ENCODE data around the gene RBM42. TPM values are rescaled to one million over a fixed set of nuclear protein-coding genes. Genes with fewer than 3 reads are reported as not detected.
"Not testable (repeated sequence)": the region's sequence is repeated elsewhere in the genome, so short reads cannot be mapped to it uniquely, and the experiment has no call there.

The RBM42 gene
- total RNA-seq, 5 donors from 2014 or later (not counting 1 experiment from before 2014, with no cell fraction given), result 37.6 to 74.0 (median 68.4) TPM

DNA sequence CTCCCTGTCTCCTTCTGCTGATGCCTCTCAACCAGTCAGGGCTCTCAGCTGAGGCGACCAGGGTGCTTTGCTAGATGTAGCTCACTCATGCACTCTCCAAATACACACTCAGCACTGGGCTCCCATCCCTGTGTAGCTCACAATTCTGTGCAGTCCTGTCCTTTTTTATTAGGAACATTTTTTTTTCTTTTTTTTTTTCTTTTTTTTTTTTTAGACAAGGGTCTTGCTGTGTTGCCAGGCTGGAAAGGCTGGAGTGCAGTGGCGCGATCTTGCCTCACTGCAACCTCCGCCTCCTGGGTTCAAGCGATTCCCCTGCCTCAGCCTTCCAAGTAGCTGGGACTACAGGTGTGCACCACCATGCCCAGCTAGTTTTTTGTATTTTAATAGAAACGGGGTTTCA lies 26.0 kb downstream of the RBM42 start:
- POLR2A ChIA-PET, result interaction anchor here in 1 of 2 donors (0.6 kb wide), 1 partner anchor 597 kb away, joined by 4 read pairs; no protein-coding TSS in a partner anchor
- H3K36me3 Mint-ChIP-seq, result peaks cover 34% of the 10 kb centered on the region
- peaks cover 10 to 70% of the 10 kb centered on the region in 2 donors for H3K36me3 ChIP-seq (ENCODE audit: control insufficient read depth in 2 of 2, extremely low read depth in 1 of 2, insufficient read depth in 1 of 2, low read length in 1 of 2)

DNA sequence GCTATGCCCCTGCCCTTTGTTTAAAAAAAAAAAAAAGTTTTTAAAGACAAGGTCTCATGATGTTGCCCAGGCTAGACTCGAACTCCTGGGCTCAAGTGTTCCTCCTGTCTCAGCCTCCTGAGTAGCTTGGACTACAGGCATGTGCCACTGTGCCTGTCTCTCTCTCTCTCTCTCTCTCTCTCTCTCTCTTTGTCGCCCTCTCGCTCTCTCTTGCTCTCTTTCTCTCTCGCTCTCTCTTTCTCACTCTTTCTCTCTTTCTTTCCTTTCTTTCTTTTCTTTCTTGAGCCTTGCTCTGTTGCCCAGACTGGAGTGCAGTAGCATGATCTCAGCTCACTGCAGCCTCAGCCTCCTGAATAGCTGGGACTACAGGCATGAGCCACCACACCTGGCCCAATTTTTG lies 26.8 kb downstream of the RBM42 start:
- no peaks in the 10 kb centered on the region for H3K27me3 Mint-ChIP-seq
- ChIA-PET POLR2A (interaction anchor here in 1 of 2 donors (0.6 kb wide), 1 partner anchor 598 kb away, joined by 4 read pairs; no protein-coding TSS in a partner anchor), CTCF (interaction anchor here in 1 of 2 donors (0.7 kb wide), 2 partner anchors 21 to 42 kb away, joined by 3 to 6 read pairs; no protein-coding TSS in a partner anchor)
- no peak overlapping the region for H3K4me3 Mint-ChIP-seq
- 100% methylated on average over 4 of the region's 4 CpGs for WGBS (ENCODE audit: insufficient coverage)
- H3K4me1 Mint-ChIP-seq, result peaks cover 23 to 26% (median 23%) of the 10 kb centered on the region in 3 donors
- Histone ChIP-seq H3K4me1 (ENCODE audit: control insufficient read depth in 1 of 2, extremely low read depth in 1 of 2, insufficient read depth in 2 of 2, low read length in 2 of 2) (peaks cover 0 to 10% of the 10 kb centered on the region in 2 experiments), H3K27me3 (replicated peaks in 1 of 2; ENCODE audit: control insufficient read depth in 2 of 2, extremely low read depth in 1 of 2, insufficient read depth in 2 of 2, low read length in 1 of 2) (no peaks in the 10 kb centered on the region), H3K27ac (ENCODE audit: low read length) (no peak overlapping the region), H3K9me3 (no peaks in the 10 kb centered on the region), H3K36me3 (ENCODE audit: control insufficient read depth in 2 of 2, extremely low read depth in 1 of 2, insufficient read depth in 1 of 2, low read length in 1 of 2) (peaks cover 14 to 77% of the 10 kb centered on the region in 2 donors), H3K4me3 (ENCODE audit: control insufficient read depth in 1 of 2, extremely low read depth in 1 of 2, low read length in 1 of 2) (no peak overlapping the region)
- no peak overlapping the region for H3K27ac Mint-ChIP-seq
- DNase-seq, result no peak
- H3K9me3 Mint-ChIP-seq, result no peaks in the 10 kb centered on the region
- ATAC-seq (replicated peaks in 1 of 4), result no peak
- peaks cover 36% of the 10 kb centered on the region for H3K36me3 Mint-ChIP-seq

More for the DNA sequence above, 26.0 kb downstream of the RBM42 start:
- not testable (repeated sequence) for H3K9me3 ChIP-seq; H3K27ac ChIP-seq (ENCODE audit: low read length); H3K27me3 Mint-ChIP-seq; DNase-seq; ATAC-seq (replicated peaks in 1 of 4); H3K4me3 ChIP-seq (ENCODE audit: control insufficient read depth in 1 of 2, extremely low read depth in 1 of 2, low read length in 1 of 2); H3K27me3 ChIP-seq (replicated peaks in 1 of 2; ENCODE audit: control insufficient read depth in 2 of 2, extremely low read depth in 1 of 2, insufficient read depth in 2 of 2, low read length in 1 of 2); H3K27ac Mint-ChIP-seq; H3K9me3 Mint-ChIP-seq; H3K4me3 Mint-ChIP-seq
- WGBS (ENCODE audit: insufficient coverage), result 98% methylated on average over 5 of the region's 6 CpGs
- CTCF ChIA-PET, result interaction anchor here (0.6 to 0.7 kb wide), 2 partner anchors 43 to 318 kb away, joined by 3 read pairs; no protein-coding TSS in a partner anchor
- peaks cover 27 to 30% (median 29%) of the 10 kb centered on the region in 3 donors for H3K4me1 Mint-ChIP-seq
- peaks cover 0 to 17% of the 10 kb centered on the region in 2 experiments for H3K4me1 ChIP-seq (ENCODE audit: control insufficient read depth in 1 of 2, extremely low read depth in 1 of 2, insufficient read depth in 2 of 2, low read length in 2 of 2)

DNA sequence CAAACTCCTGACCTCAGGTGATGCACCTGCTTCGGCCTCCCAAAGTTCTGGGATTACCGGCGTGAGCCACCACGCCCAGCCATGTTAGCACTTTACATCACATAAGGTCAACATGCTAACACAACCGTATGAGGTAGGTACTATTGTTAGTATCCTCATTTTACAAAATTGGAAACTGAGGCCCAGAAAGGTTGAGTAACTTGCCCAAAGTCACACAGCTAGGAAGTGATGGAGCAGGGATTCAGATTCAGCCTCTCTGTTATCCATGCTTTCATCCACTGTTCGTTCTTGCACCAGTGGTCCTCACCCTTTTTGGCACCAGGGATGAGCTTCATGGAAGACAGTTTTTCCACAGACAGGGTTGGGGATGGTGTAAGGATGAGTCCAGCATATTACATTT lies 27.9 kb downstream of the RBM42 start:
- H3K9me3 Mint-ChIP-seq, result no peaks in the 10 kb centered on the region
- peaks cover 37% of the 10 kb centered on the region for H3K36me3 Mint-ChIP-seq
- H3K4me1 Mint-ChIP-seq, result peaks cover 14 to 18% (median 15%) of the 10 kb centered on the region in 3 donors
- Histone ChIP-seq H3K4me1 (ENCODE audit: control insufficient read depth in 1 of 2, extremely low read depth in 1 of 2, insufficient read depth in 2 of 2, low read length in 2 of 2) (peaks cover 0 to 3% of the 10 kb centered on the region in 2 experiments), H3K36me3 (ENCODE audit: control insufficient read depth in 2 of 2, extremely low read depth in 1 of 2, insufficient read depth in 1 of 2, low read length in 1 of 2) (peaks cover 21 to 73% of the 10 kb centered on the region in 2 donors), H3K9me3 (no peaks in the 10 kb centered on the region), H3K4me3 (ENCODE audit: control insufficient read depth in 1 of 2, extremely low read depth in 1 of 2, low read length in 1 of 2) (no peak overlapping the region), H3K27ac (ENCODE audit: low read length) (no peak overlapping the region), H3K27me3 (replicated peaks in 1 of 2; ENCODE audit: control insufficient read depth in 2 of 2, extremely low read depth in 1 of 2, insufficient read depth in 2 of 2, low read length in 1 of 2) (no peaks in the 10 kb centered on the region)
- ATAC-seq (replicated peaks in 1 of 4), result no peak
- no peak for DNase-seq
- H3K27me3 Mint-ChIP-seq, result no peaks in the 10 kb centered on the region
- no CpG with 5 or more reads among the region's 6 CpGs for WGBS (ENCODE audit: insufficient coverage)
- POLR2A ChIA-PET, result interaction anchor here in 1 of 2 donors (0.7 kb wide), 1 partner anchor 24 kb away, joined by 7 read pairs; no protein-coding TSS in a partner anchor
- CTCF ChIA-PET, result no interaction called here
- no peak overlapping the region for H3K4me3 Mint-ChIP-seq
- H3K27ac Mint-ChIP-seq, result no peak overlapping the region

DNA sequence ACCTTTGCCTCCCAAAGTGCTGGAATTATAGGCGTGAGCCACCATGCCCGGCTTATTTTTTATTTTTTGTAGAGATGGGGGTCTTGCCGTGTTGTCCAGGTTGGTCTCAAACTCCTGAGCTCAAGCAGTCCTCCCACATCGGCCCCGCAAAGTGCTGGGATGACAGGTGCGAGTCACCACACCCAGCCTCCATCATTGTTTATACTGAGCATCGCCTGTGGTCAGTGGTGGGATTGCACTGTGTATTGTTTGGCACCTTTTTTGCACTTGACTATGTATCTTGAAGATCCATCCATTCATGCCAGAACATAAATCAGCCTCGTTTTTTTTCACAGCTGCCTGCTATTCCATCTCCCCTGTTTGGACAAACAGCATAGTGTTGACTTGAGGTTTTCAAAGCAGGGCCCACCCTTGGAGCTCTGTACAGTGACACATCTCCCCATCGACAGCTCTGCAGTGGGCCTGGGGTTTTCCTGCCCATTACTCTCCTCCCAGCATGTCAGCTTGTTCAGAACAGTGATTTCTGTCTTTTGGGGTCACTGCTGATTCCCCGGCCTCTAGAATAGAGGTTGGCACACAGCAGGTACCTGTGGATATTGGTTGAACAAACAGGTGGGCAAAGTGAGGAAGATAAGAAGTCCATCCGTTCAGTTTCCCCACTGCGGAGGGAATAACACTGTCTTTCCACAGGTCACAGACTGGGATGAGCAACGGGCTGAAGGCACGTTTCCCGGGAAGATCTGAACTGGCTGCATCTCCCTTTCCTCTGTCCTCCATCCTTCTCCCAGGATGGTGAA lies 29.3 kb downstream of the RBM42 start:
- no peak overlapping the region for H3K27ac ChIP-seq (ENCODE audit: low read length)
- peaks cover 12 to 15% (median 13%) of the 10 kb centered on the region in 3 donors for H3K4me1 Mint-ChIP-seq
- DNase-seq, result no peak
- peaks cover 21 to 81% of the 10 kb centered on the region in 2 donors for H3K36me3 ChIP-seq (ENCODE audit: control insufficient read depth in 2 of 2, extremely low read depth in 1 of 2, insufficient read depth in 1 of 2, low read length in 1 of 2)
- H3K4me3 ChIP-seq (ENCODE audit: control insufficient read depth in 1 of 2, extremely low read depth in 1 of 2, low read length in 1 of 2), result no peak overlapping the region
- CTCF ChIA-PET, result no interaction called here
- H3K4me3 Mint-ChIP-seq, result no peak overlapping the region
- no peaks in the 10 kb centered on the region for H3K27me3 ChIP-seq (replicated peaks in 1 of 2; ENCODE audit: control insufficient read depth in 2 of 2, extremely low read depth in 1 of 2, insufficient read depth in 2 of 2, low read length in 1 of 2)
- H3K36me3 Mint-ChIP-seq, result peaks cover 40% of the 10 kb centered on the region
- no peak overlapping the region for H3K27ac Mint-ChIP-seq
- WGBS (ENCODE audit: insufficient coverage), result 96% methylated on average over 6 of the region's 15 CpGs
- no peaks in the 10 kb centered on the region for H3K27me3 Mint-ChIP-seq
- H3K9me3 ChIP-seq, result no peaks in the 10 kb centered on the region
- no peaks in the 10 kb centered on the region for H3K9me3 Mint-ChIP-seq
- POLR2A ChIA-PET, result no interaction called here
- peaks cover 0 to 3% of the 10 kb centered on the region in 2 experiments for H3K4me1 ChIP-seq (ENCODE audit: control insufficient read depth in 1 of 2, extremely low read depth in 1 of 2, insufficient read depth in 2 of 2, low read length in 2 of 2)
- ATAC-seq (replicated peaks in 1 of 4), result no peak

DNA sequence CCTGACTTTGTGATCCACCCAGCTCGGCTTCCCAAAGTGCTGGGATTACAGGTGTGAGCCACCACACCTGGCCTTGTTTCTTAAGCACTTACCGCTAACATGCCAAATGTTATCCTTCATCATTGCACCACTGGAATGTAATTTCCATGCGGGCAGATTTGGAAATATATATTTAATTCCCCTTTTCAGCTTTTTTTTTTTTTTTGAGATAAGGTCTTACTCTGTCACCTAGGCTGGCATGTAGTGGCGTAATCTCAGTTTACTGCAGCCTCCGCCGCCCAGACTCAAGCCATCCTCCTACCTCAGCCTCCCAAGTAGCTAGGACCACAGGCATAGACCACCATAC lies 33.1 kb downstream of the RBM42 start:
- Histone ChIP-seq H3K4me3 (ENCODE audit: control insufficient read depth in 1 of 2, extremely low read depth in 1 of 2, low read length in 1 of 2) (no peak overlapping the region), H3K27ac (ENCODE audit: low read length) (no peak overlapping the region), H3K9me3 (no peaks in the 10 kb centered on the region), H3K4me1 (ENCODE audit: control insufficient read depth in 1 of 2, extremely low read depth in 1 of 2, insufficient read depth in 2 of 2, low read length in 2 of 2) (no peaks in the 10 kb centered on the region), H3K27me3 (replicated peaks in 1 of 2; ENCODE audit: control insufficient read depth in 2 of 2, extremely low read depth in 1 of 2, insufficient read depth in 2 of 2, low read length in 1 of 2) (no peaks in the 10 kb centered on the region), H3K36me3 (ENCODE audit: control insufficient read depth in 2 of 2, extremely low read depth in 1 of 2, insufficient read depth in 1 of 2, low read length in 1 of 2) (peaks cover 31 to 73% of the 10 kb centered on the region in 2 donors)
- ATAC-seq (replicated peaks in 1 of 4), result no peak
- peaks cover 29% of the 10 kb centered on the region for H3K36me3 Mint-ChIP-seq
- peaks cover 0 to 6% (median 3%) of the 10 kb centered on the region in 3 donors for H3K4me1 Mint-ChIP-seq
- H3K4me3 Mint-ChIP-seq, result no peak overlapping the region
- no CpG with 5 or more reads among the region's 6 CpGs for WGBS (ENCODE audit: insufficient coverage)
- DNase-seq, result no peak
- ChIA-PET CTCF (no interaction called here), POLR2A (interaction anchor here (0.6 to 0.7 kb wide), 5 partner anchors 10 to 252 kb away, joined by 3 to 11 read pairs (median 4); no protein-coding TSS in a partner anchor)
- no peak overlapping the region for H3K27ac Mint-ChIP-seq
- H3K27me3 Mint-ChIP-seq, result no peaks in the 10 kb centered on the region
- H3K9me3 Mint-ChIP-seq, result no peaks in the 10 kb centered on the region

DNA sequence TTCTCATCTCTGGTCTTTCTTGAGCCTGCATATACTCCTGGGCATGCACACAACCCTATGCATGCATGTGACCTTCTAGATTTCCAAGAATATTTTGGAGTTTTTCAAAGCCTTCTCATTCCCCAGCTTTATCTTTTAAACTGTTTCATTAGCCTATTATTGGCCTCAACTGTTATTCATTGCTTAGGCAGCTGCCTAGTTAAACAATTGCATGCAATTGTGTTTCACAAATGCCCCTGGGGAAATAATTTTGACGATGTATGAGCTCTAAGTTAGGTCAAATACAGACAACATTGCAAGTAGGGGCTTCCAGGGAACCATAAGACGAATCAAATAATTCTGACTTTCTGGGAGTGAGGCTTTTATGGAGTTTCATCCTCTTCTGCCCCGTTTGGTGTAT lies 35.1 kb downstream of the RBM42 start:
- Mint-ChIP-seq H3K27ac (no peak overlapping the region), H3K36me3 (peaks cover 22% of the 10 kb centered on the region), H3K27me3 (peaks cover 0 to under 1% of the 10 kb centered on the region in 2 donors), H3K9me3 (no peaks in the 10 kb centered on the region), H3K4me1 (peaks cover 0 to 2% (median 0%) of the 10 kb centered on the region in 3 donors), H3K4me3 (no peak overlapping the region)
- POLR2A ChIA-PET, result no interaction called here
- 97% methylated on average over 3 of the region's 3 CpGs for WGBS (ENCODE audit: insufficient coverage)
- CTCF ChIA-PET, result no interaction called here
- no peaks in the 10 kb centered on the region for H3K27me3 ChIP-seq (replicated peaks in 1 of 2; ENCODE audit: control insufficient read depth in 2 of 2, extremely low read depth in 1 of 2, insufficient read depth in 2 of 2, low read length in 1 of 2)
- H3K9me3 ChIP-seq, result no peaks in the 10 kb centered on the region
- no peak overlapping the region for H3K27ac ChIP-seq (ENCODE audit: low read length)
- no peaks in the 10 kb centered on the region for H3K4me1 ChIP-seq (ENCODE audit: control insufficient read depth in 1 of 2, extremely low read depth in 1 of 2, insufficient read depth in 2 of 2, low read length in 2 of 2)
- ATAC-seq (replicated peaks in 1 of 4) (no peak), DNase-seq (no peak)
- peaks cover 27 to 54% of the 10 kb centered on the region in 2 donors for H3K36me3 ChIP-seq (ENCODE audit: control insufficient read depth in 2 of 2, extremely low read depth in 1 of 2, insufficient read depth in 1 of 2, low read length in 1 of 2)
- no peak overlapping the region for H3K4me3 ChIP-seq (ENCODE audit: control insufficient read depth in 1 of 2, extremely low read depth in 1 of 2, low read length in 1 of 2)

All from T-cell (primary cell).